HG03095 (cell line): ENCODE data around the gene PLD6.
"Not testable (repeated sequence)": the region's sequence is repeated elsewhere in the genome, so short reads cannot be mapped to it uniquely, and the experiment has no call there.

Experiments used
- ATAC-seq: cut with Tn5 transposase; IDR thresholded peaks from one replicate; pipeline ENCODE4 v1.9.1; 2021; ENCODE audit warnings: moderate library complexity; ENCODE audit not compliant: unreplicated experiment

Gene PLD6

DNA sequence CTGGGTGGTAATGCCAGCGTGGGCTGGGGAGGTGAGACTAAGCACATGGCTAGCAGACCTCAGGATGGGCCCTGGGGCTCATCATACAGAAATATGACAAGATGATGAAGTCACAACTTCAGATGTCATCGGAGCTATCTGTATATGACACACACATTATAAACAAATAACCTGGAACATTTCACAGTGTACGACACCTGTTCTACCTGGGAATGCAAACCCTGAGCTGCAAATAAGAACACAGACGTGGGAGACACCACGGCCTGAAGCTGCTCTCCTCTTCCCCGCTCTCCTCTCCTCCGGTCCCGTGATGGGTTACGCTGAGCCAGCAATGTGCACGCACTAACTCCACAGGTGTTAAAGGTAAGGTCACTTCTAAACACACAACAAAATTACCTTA is 4.9 kb downstream of the PLD6 start:
- no peak for ATAC-seq

DNA sequence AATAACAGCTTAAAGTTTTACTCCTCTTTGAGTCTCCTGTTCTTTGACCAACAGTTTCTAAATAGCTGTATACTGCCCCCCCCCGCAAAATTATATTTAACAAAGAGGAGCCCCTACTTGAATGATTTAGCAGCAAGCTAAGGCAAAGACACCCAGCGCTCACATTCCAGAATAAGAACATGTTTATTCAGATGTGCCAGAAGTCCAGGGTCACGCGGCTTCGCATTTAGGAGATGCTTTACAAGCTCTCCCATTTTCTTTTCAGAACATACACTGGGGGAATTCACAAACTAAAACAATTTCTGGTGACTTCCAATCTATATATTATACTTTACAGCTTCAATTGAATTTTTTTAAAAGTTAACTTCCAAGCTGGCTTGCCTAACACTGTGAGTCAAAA is 5.3 kb downstream of the PLD6 start:
- no peak for ATAC-seq

DNA sequence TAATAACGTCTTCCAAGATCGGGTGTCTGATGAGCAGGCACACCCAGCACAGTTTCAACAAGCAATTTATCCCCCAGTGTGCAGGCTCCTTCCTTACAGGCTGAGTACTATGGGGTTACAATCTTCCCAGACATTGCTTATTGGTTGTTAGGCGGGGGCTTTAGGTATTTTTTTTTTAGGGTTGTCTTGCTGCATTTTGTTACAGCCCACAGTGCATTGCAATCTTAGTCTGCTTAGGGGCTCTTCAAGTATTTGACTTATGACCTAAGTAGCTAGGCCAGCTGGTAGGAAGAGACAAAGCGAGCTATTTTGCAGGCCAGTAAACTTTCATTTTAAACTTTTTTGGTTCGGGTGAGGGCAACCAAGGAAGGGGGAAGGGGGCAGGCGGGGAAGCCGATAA is 5.8 kb downstream of the PLD6 start:
- no peak for ATAC-seq

DNA sequence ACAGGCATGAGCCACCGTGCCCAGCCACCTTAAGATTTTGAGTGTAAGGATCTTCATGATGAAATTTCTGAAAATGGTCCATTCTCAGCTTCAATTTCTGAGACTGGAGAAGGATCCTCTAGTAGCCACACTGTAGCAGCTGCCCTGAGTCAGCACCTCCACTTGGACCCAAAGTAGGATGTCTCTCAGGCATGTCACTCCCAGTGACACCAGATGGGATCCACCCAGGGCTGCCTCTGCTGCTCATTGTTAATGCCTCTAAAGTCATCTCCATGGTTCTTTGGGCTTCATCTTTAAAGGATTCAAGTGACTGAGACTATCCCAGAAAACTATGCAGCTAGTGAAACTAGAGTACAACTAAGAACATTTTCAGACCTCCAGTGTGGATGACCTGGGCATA is 7.9 kb downstream of the PLD6 start:
- no peak for ATAC-seq

DNA sequence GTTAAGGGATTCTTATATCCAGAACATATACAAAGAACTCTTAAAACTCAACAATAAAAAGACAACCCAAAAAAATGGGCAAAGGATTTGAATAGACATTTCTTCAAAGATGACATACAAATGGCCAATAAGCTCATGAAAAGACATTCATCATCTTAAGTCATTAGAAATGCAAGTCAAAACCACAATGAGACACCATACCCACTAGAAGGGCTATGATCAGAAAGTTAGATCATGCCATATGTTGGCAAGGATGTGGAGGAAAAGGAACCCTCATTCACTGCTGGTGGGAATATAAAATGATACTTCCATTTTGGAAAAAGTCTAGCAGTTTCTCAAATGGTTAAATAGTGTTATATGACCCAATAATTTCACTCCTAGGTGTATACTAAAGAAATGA is 9.4 kb downstream of the PLD6 start:
- no peak for ATAC-seq

DNA sequence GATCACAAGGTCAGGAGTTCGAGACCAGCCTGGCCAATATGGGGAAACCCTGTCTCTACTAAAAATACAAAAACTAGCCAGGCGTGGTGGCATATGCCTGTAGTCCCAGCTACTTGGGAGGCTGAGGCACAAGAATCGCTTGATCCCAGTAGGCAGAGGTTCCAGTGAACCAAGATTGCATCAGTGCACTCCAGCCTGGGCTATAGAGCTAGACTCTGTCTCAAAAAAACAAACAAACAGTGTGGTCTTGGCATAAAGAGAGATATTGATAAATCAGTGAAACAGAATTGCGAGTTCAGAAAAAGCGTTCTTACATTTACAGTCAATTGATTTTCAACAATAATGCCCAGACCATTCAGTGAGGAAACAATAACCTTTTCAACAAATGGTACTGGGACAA is 10.7 kb downstream of the PLD6 start:
- ATAC-seq, result not testable (repeated sequence)

DNA sequence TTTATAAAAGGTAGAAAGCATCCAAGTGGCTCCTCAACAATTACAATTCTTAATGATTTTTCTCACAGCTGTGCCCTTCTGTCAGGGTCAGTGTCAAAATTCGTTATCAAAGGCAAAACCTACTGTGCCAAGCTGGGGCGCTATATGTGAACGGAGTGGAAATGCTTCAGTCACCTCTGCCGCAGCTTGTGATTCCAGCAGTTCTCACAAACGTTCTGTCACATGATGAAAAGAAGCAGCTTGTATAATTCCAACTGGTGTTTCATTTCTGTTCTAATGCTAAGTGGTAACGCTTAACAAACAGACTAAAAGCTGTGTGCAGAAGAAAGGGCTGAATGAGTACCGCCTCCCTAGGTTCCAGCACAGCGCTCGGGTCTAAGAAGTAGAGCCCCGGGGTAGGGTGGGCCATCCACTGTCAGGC is 14.2 kb downstream of the PLD6 start:
- no peak for ATAC-seq

DNA sequence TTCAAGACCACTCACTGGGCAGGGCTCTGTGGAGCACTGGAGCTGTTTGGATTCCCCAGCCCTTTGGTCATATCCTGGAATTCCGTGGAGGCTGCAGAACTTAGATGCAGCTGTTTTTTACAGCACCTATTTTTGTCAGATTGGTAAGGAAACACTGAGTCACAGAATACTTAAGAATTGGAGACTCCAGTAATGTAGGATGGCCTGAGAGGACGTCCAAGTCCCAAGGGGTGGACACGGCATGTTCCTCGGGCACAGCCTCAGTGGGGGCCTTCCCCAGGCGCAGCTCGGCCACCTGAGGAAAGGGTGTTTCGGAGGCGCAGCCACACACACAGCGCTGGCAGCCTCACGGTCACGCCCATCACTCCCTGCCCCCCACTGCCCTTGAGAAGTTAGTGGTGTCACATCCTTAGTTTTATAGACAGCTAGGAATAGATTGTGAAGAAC is 14.8 kb downstream of the PLD6 start:
- no peak for ATAC-seq

DNA sequence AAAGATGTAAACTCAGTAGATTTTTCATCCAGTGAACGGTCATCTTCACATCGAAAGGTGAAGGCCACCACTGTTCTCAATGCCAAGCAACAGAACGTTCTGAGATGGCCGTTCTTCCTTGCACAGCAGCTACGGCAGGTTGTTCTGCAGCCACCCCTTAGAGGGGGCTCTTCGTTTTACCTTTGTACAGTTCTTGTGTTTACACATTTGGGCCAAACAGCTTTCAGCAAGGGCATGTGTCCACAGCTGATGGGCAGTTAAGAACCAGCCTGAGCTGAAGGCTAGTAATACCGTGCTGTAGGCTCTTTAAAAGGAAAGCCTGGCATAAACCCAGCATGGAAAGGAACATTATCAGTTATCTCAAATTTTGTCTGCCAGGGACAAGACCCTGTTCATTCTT is 15.9 kb downstream of the PLD6 start:
- no peak for ATAC-seq

DNA sequence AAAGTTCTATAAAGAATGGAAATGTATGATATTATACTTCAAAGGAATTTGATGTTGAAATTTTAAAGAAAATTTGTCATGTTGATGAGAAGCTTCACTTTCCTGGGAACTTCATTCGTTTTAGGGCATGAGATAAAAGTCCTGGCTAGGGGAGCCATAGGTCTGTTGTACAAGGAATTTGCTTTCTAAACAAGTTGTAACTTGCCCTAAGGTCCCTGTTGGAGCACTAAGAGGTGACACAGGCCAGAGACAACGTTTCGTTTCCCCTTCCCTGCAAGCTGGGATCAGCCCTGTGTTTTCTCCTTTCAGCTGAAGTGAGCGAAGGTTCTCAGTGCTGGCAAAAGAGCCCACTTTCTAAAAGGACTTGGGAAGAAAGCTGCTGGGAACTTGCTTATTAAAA is 16.6 kb downstream of the PLD6 start:
- no peak for ATAC-seq

DNA sequence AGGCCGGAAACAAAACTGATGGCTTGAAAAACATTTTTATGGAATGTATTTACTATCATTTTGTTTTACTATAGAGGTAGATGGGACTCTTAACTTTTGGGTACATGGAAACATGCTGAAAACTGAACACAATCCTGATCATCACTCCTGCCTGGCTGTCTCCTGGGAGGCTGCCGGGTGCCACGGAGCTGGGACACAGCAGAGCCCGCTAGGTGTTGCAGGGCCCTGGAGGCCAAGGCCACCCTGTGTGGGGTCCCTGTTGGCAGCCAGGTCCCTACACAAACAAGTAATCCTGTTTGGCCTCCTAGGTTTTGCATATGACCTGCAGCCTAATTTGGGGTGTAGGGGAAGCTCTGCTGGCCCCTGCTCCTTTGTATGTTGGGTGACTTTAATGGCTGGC is 17.5 kb downstream of the PLD6 start:
- no peak for ATAC-seq

DNA sequence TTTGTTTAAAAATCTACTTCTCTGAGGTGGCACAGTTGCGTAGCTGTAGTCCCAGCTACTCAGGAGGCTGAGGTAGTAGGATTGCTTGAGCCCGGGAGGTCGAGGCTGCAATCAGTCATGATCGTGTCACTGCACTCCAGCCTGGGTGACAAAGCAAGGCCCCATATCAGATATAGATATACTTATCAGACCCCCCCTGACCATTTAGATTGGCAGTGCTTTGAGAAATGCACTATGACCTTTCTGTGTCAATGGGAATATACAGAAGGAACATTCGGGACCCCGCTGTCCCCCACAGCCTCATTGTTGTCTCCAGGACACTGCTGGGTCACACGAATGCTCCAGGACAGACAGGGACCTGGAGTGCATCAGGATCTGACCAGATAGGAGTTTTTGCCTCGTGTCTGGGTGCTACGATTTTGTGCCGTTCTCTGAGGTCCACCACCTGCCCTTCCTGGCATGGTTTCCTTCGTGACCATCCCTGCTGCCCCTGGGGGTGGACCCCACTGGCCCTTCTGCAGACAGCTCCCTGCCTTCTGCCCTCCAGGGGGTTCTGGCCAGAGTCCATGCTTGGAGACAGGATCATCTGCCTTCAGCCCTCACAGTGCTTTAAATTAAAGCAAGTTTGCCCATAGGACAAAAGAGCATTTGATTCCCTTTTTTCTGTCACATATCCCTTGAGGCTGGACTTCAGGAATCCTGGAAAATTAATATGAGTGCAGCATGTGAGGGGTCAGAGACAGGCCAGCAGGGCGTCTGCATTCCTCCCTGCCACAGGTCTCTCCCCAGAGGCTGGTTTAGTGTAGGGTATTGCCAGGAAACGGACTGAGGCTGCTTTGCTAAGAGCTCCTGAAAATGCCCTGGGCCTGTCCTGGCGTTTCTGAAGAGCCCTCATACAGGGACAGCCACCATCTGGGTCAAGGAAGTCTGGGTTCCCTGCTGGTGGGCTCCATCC is 19.3 kb downstream of the PLD6 start:
- no peak for ATAC-seq

DNA sequence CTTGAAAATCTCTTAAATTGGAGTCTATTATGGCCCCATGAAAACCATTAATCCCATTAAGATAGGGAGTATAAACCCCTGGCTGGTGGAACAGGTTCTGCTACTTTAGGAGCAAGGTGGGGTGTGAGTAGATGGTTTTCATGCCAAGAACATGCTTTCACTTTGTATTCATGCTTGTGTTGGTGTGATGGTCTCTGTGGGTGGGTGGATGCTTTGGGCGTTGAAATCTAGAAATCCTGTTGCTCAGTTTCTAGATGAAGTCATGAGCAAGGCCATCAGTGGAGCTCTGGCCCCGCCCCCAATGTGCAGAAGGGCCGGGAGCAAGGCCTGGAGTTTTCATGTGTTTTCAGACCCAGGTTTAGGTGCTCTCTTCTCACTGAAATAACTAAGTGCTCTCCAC is 20.1 kb downstream of the PLD6 start:
- ATAC-seq, result no peak

DNA sequence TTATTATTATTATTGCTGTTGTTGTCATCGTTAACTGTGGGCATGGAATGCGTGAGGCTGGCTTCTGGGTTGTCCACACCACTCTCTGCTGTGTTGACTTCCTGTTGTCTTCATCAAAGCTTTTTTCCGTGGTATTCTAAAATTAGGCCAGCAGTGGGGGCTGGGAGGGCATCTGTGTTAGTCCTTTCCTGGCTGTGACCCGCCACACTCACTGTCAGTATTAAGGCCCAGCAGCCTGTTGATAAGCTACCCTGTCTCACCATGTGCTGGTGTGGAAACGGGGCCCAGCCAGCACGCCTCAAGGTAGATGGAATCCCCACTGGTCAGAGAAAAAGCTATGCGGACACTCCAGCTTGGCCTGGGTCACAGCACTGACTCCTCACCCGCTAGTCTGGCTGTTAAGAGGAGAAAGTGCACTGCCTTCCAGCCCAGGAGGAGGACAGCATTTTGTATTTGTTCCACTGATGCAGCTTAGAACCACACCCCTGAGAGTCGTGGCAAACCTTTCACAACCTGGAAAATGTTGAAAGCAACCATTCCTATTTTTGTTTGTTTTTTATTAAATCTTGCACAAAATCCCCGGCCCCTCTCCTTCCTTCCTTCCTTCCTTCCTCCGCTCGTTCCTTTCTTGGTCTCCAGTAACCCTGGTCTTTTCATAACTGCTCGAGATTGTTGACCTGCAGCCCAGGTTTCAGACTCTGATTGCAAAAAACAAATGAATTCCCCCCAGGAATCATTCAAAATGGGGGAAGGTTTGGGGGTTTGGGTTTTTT is 21.0 kb downstream of the PLD6 start:
- ATAC-seq, result not testable (repeated sequence)

DNA sequence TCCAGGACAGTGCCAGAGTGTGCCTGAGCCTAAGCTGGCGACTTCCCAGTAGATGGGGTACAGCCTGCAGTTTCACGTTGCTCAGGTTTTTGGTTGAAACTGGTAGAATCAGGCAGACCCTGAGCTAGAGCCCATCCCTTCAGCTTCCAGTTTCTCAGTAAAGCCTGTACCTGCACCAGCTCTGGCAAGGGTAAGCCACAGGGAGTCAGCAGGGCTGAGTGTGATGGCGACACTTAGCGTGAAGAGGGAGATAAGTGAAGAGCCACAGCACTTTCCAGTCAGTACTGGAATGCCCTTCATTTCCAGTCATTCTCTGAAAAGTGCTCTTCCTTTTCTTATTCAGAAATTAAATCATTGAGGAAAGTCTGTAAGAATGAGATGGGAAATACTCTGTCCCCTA is 22.4 kb downstream of the PLD6 start:
- no peak for ATAC-seq

DNA sequence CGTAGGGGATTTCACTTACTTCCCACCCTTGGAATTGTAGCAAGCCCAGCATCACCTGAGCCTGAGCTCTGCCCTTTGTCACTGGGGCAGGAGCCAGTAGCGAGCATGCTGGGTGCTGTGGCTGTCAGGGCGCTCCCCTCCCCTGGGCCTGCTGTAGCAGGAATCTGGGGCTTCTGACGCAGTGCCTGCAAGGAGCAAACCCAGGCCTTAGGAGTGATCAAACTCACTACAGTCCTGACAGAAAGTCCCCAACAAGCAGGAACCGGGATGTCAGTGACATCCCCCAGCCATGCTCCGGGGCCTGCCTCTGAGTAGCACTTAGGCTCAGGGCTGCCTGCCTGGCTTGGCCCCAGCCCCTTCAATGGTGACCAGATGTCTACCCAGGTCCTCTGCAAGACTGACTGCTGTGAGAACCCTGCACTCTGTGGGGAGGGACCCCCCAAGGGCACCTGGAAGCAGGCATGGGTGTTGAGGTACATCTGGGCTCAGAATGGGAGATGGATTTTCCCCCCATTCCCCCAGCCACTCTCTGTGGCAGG is 23.5 kb downstream of the PLD6 start:
- ATAC-seq, result no peak

DNA sequence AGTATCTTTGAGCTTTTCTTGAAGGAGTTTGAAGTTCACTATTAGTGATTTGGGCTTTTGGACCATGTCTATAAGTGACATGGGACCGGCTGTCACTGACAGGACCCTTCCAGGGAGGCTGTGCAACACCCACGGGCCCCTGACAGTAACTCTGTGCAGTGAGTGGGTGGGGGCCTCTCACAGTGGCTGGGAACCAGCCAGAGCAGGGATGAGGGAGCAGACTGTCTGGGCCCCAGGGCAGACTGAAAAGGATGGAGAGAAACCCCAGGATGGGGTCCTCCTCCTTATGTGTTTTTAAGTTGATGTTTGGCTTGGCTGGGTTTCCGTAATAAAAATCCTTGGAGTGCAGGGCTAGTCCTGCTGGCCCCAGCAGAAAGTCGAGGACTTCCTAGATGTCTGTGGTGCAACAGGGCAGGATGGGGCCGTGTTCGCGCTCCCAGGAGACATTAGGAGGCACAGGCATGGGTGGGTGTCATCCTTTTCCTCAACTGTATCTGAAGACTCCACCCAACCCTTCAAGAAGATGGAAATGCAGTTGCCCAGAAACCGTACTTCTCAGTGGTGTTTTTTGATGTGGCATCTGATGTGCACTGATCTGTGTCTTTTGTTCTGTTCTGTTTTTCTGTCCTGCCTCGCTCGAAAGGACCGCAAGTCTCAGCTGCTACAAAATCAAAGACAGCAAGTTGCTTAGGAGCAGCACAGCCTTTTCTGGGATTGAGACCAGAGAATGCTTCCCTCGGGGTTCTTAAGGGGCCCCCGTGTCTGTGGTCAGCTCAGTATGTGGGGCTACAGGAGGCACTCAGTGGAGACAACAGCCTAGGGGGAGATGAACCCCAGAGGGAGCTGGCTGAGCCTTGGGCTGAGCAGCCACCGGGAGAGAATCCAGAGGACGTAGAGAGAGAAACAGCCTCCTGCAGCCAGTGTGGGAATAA is 24.2 kb downstream of the PLD6 start:
- no peak for ATAC-seq

DNA sequence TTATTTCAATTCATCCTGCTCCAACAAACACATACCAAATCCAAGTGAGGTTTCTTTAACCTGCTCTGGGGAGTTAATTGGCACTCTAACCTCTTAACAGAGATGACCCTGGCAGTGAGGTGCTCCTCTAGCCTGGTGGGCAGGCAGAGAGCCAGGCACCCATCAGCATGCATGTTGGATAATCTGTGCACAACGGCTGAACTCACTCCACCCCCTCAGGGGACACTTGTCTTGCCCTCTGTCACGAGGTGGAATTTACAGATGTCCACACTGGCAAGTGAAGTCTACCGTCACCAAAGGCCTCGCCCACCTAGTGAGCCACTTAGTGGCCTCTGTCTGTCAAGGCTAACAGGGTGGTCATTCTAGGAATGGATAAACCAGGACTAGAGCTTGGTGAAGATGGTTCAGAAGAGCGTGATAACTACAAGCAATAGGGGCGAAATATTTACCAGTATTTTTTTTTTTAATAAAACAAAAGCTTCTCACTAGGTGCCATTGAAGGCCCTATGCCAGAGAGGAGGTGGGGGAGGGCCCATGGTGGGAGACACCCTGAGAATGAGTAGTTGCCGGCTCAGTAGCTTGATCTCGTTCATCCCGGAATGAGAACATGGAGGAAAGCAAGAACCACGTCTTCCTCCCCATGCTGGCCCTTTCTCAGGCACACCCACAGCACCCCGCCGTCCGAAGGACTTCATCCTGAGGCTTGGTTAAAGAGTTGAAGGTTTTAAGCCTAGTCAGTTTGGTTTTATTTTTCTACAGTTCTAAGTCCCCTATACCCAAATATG is 25.2 kb downstream of the PLD6 start:
- no peak for ATAC-seq

DNA sequence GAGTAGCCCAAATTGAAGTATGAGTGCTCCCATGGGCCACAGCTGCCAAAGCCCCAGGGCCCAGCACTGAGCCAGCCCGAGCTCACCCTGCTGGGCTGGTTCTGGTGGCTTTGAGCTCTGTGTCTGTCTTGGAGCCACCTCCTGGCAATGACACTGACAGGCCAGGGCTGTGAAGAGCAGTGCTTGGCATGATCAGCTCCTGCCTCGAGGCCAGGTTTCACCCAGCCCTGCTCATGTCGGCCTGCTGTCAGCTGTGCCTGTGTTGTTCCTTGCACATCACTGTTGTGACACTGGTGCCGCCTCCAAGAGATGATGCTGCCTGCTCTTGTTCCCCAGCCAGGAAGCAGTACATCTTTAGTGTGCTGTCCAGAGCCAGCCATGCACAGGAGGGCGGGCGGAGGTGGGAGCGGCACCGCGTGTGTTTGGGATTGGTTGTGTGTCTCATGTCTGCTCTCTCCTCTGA is 26.0 kb downstream of the PLD6 start:
- ATAC-seq, result no peak

DNA sequence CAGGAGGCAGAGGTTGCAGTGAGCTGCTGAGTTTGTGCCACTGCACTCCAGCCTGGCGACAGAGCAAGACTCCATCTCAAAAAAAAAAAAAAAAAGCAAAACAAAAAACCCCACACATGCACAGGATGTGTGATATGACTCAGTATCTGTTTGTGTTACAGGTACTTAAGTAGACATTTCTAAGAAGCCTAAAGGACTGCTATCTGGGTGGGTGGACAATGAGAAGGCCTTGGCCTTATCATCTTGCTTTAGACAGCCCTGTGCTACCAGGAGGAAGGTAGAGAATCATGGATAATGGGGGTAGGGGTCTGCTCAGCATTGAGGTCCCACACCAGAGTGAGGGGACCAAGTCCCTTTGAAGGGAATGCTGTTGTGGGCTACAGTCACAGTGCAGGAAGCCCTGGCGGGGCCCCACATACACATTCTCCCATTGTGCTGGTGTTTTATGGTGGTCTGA is 26.7 kb downstream of the PLD6 start:
- peak; percentile 62 for ATAC-seq
